ENCODE measurements around the gene MRM2.

The MRM2 gene

GRCh38 chr7:2266911-2267310 is 24.9 kb upstream of the MRM2 start:
- no peak for DNase-seq (ENCODE audit: low spot score)

GRCh38 chr7:2264158-2264557 is 22.2 kb upstream of the MRM2 start:
- no peak for DNase-seq (ENCODE audit: low spot score)

- no peak for DNase-seq (ENCODE audit: low spot score)
These were observed 21.2 kb upstream of the MRM2 start for GRCh38 chr7:2263176-2263575.

- peak; percentile 45 for DNase-seq (ENCODE audit: low spot score)
These were observed 19.6 kb upstream of the MRM2 start for GRCh38 chr7:2261611-2262010.

- no peak for DNase-seq (ENCODE audit: low spot score)
These were observed 18.8 kb upstream of the MRM2 start for GRCh38 chr7:2260820-2261219.

- DNase-seq (ENCODE audit: low spot score) = no peak
These were observed 17.5 kb upstream of the MRM2 start for GRCh38 chr7:2259480-2259879.

GRCh38 chr7:2258661-2259365 is 16.8 kb upstream of the MRM2 start:
- DNase-seq (ENCODE audit: low spot score) = no peak

GRCh38 chr7:2257651-2258050 is 15.6 kb upstream of the MRM2 start:
- no peak for DNase-seq (ENCODE audit: low spot score)

GRCh38 chr7:2257046-2257551 is 15.1 kb upstream of the MRM2 start:
- DNase-seq (ENCODE audit: low spot score) = no peak

- DNase-seq (ENCODE audit: low spot score) = no peak
These were observed 14.5 kb upstream of the MRM2 start for GRCh38 chr7:2256306-2257045.

GRCh38 chr7:2255145-2256139 is 13.4 kb upstream of the MRM2 start:
- DNase-seq (ENCODE audit: low spot score) = no peak

- no peak for DNase-seq (ENCODE audit: low spot score)
These were observed 12.6 kb upstream of the MRM2 start for GRCh38 chr7:2254429-2255144.

- no peak for DNase-seq (ENCODE audit: low spot score)
These were observed 11.7 kb upstream of the MRM2 start for GRCh38 chr7:2253525-2254244.

- DNase-seq (ENCODE audit: low spot score) = no peak
These were observed 11.0 kb upstream of the MRM2 start for GRCh38 chr7:2253021-2253420.

GRCh38 chr7:2251841-2252771 is 10.1 kb upstream of the MRM2 start:
- no peak for DNase-seq (ENCODE audit: low spot score)

GRCh38 chr7:2251381-2251780 is 9.4 kb upstream of the MRM2 start:
- no peak for DNase-seq (ENCODE audit: low spot score)

GRCh38 chr7:2249744-2250323 is 7.8 kb upstream of the MRM2 start:
- DNase-seq (ENCODE audit: low spot score) = no peak

- DNase-seq (ENCODE audit: low spot score) = peak; percentile 50
These were observed 7.1 kb upstream of the MRM2 start for GRCh38 chr7:2248984-2249694.
